Duodenal mucosa (tissue), 2 donors: ENCODE results near the gene MTHFD1L.
"Not testable (repeated sequence)": the region's sequence is repeated elsewhere in the genome, so short reads cannot be mapped to it uniquely, and the experiment has no call there.

ENCODE experiments used
- H3K27ac ChIP-seq: one replicate; pipeline ENCODE4 v1.7.0; 2013; ENCODE audit warnings: low read depth, low read length
- H3K27me3 ChIP-seq, 2 donors: one replicate each; pipeline ENCODE4 v1.7.0; 2013; ENCODE audit warnings: low read length in 2 of 2, control low read depth in 1 of 2; ENCODE audit not compliant: insufficient read depth in 2 of 2, control insufficient read depth in 1 of 2
- H3K36me3 ChIP-seq, 2 donors: one replicate each; pipeline ENCODE4 v1.7.0; 2013; ENCODE audit warnings: low read length in 2 of 2, control low read depth in 1 of 2; ENCODE audit not compliant: insufficient read depth in 2 of 2, control insufficient read depth in 1 of 2
- H3K4me1 ChIP-seq, 2 donors: one replicate each; pipeline ENCODE4 v1.7.0; 2013; ENCODE audit warnings: low read length in 2 of 2, control low read depth in 1 of 2; ENCODE audit not compliant: insufficient read depth in 2 of 2, control insufficient read depth in 1 of 2
- H3K4me3 ChIP-seq, 2 donors: one replicate each; pipeline ENCODE4 v1.7.0; 2013; ENCODE audit warnings: low read length in 2 of 2, low read depth in 1 of 2
- H3K9ac ChIP-seq, 2 donors: one replicate each; pipeline ENCODE4 v1.7.0; 2013; ENCODE audit warnings: low read length in 2 of 2, low read depth in 1 of 2
- H3K9me3 ChIP-seq, 2 donors: one replicate each; pipeline ENCODE4 v1.7.0; 2013; ENCODE audit warnings: low read length in 2 of 2, control low read depth in 1 of 2; ENCODE audit not compliant: control insufficient read depth in 1 of 2

Gene MTHFD1L

DNA sequence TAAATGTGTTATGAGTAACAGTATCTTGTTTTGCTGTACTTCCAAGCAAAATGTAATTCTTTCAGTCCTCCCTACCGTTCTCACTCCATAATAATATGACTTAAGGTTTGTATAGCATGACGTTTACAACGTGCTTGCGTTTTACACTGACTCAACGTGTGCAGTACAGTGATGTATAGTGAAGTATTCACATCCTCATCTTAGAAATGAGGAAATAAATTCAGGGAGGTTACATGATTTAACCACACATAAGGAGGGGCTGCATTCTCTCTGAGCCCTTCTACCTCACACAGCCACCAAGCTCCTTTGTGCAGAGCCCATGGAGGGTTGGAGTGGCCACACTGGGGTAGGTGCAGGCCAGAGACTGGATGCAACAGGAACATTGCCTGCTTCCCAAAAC is 164.5 kb downstream of the MTHFD1L start:
- no peak overlapping the region for H3K9ac ChIP-seq
- H3K27me3 ChIP-seq = no peaks in the 10 kb centered on the region
- H3K9me3 ChIP-seq = no peaks in the 10 kb centered on the region
- no peak overlapping the region for H3K4me3 ChIP-seq
- H3K36me3 ChIP-seq = no peaks in the 10 kb centered on the region
- H3K27ac ChIP-seq = no peak overlapping the region
- peaks cover 0 to 14% of the 10 kb centered on the region in 2 donors for H3K4me1 ChIP-seq

DNA sequence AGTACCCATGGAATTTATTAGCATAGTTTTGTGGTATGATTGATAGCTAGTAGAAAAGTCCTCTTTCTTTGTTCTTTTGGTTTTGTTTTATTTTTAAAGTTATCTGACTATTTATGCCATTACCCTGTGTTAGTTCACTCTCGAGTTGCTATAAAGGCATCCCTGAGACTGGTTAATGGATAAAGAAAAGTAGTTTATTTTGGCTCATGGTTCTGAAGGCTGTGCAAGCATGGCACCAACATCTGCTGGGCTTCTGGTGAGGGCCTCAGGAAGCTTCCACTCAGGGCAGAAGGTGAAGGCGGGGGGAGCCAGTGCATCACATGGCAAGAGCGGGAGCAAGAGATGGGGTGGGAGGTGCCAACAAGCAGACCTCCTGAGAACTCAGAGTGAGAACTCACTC is 166.5 kb downstream of the MTHFD1L start:
- no peak overlapping the region for H3K4me3 ChIP-seq
- no peak overlapping the region for H3K9ac ChIP-seq
- no peak overlapping the region for H3K27ac ChIP-seq
- H3K9me3 ChIP-seq = no peaks in the 10 kb centered on the region
- no peaks in the 10 kb centered on the region for H3K36me3 ChIP-seq
- peaks cover 0 to 23% of the 10 kb centered on the region in 2 donors for H3K4me1 ChIP-seq
- no peaks in the 10 kb centered on the region for H3K27me3 ChIP-seq

DNA sequence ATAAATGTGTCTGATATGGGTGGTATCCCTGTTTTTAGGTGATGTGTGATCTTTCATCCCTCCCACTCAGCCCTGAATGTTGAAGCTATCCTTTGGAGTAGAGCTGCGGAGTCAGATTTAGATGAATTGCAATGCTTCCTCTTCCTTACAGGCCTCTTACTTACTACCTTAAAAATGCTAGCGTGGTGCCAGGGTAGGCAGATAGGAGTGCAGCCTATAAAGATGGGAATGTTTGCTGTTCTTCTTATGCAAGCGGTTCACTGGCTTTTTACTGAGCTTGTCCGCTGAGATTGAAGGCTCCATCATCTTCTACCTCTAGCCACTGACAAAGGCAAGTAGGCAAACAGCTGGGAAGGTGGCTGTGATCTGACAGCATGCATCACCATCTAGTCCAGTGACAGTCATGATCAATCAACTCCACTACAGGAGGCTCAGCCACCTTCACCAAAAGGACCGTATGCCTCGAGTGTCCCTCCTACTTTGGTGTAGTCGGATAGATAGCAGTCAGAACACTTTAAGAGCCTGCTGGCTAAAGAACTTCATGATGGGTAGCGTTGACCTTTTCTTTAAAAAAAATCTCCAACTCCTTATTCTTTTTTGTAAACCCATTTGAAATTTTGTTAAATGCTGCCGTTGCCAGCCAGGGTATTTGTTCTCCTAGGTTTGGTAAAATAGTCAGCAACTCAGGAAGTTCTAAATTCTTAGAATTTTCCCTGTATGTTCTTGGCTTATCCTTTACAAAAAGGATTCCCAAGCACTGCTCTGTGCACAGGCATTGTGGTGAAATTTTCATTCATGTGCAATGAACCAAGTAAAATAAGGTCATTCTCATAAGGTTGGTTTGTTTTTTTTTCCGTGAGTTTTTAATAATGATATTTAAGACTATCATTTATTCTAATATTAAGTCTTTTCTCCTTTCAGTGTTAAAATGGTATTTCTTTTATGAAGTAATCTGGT is 169.6 kb downstream of the MTHFD1L start:
- H3K36me3 ChIP-seq = no peaks in the 10 kb centered on the region
- H3K4me3 ChIP-seq = no peak overlapping the region
- no peak overlapping the region for H3K9ac ChIP-seq
- H3K9me3 ChIP-seq = no peaks in the 10 kb centered on the region
- no peak overlapping the region for H3K27ac ChIP-seq
- no peaks in the 10 kb centered on the region for H3K27me3 ChIP-seq
- peaks cover 3 to 10% of the 10 kb centered on the region in 2 donors for H3K4me1 ChIP-seq

GRCh38 chr6:151036211-151036721 is 170.8 kb downstream of the MTHFD1L start:
- H3K27me3 ChIP-seq, H3K36me3 ChIP-seq, H3K9me3 ChIP-seq: not testable (repeated sequence)
- peaks cover 3 to 10% of the 10 kb centered on the region in 2 donors for H3K4me1 ChIP-seq
- peak overlapping the region; percentile 54 to 59 for H3K9ac ChIP-seq
- H3K27ac ChIP-seq = peak overlapping the region; percentile 86
- H3K4me3 ChIP-seq = peak overlapping the region in 1 of 2 donors; percentile 9

- Histone ChIP-seq H3K4me3 (peak overlapping the region in 1 of 2 donors; percentile 9), H3K9ac (peak overlapping the region; percentile 54 to 59), H3K36me3 (no peaks in the 10 kb centered on the region), H3K27me3 (no peaks in the 10 kb centered on the region), H3K27ac (peak overlapping the region; percentile 86), H3K4me1 (peaks cover 3 to 10% of the 10 kb centered on the region in 2 donors), H3K9me3 (no peaks in the 10 kb centered on the region)
Measured at GRCh38 chr6:151036869-151037680, 171.6 kb downstream of the MTHFD1L start.

- Histone ChIP-seq H3K36me3 (no peaks in the 10 kb centered on the region), H3K4me3 (no peak overlapping the region), H3K4me1 (peaks cover 3 to 10% of the 10 kb centered on the region in 2 donors), H3K27ac (no peak overlapping the region), H3K9ac (no peak overlapping the region), H3K27me3 (no peaks in the 10 kb centered on the region), H3K9me3 (no peaks in the 10 kb centered on the region)
Measured at GRCh38 chr6:151038616-151039015, 173.1 kb downstream of the MTHFD1L start.

DNA sequence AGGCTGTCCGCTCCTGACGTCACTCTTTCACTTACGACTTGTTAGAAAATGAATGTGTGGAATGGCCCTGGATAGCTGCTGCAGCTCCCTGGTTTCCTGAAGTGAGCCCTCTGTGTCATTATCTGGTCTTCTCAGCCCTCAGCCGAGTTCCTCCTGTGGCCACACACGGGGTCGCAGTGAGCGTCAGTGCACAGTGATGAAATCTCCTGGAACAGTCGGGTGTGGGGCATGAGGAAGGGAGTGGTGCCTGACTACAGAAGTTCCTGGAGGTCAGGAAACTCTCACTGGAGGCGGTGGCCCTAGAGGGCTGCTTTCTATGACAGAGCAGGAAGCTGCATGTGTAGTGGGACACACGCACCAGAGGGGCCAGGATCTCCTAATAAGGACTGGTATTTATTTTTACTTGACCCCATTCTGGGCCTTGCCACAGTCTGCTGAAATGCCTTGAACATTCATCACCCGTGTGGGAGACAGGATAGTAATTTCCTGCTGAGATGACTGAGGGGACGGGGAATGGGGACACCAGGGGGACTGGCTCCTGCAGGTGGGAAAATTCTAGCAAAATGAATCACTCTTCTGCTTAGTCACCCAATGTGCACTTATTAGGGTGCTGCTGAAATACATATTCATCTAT is 175.5 kb downstream of the MTHFD1L start:
- Histone ChIP-seq H3K4me1 (peaks cover 7 to 14% of the 10 kb centered on the region in 2 donors), H3K27ac (peak overlapping the region; percentile 17)
- not testable (repeated sequence) for H3K36me3 ChIP-seq, H3K4me3 ChIP-seq, H3K27me3 ChIP-seq, H3K9me3 ChIP-seq, H3K9ac ChIP-seq

- Histone ChIP-seq H3K9ac (no peak overlapping the region), H3K4me3 (no peak overlapping the region), H3K4me1 (peaks cover 7 to 10% of the 10 kb centered on the region in 2 donors), H3K36me3 (no peaks in the 10 kb centered on the region), H3K27me3 (no peaks in the 10 kb centered on the region), H3K9me3 (no peaks in the 10 kb centered on the region), H3K27ac (no peak overlapping the region)
Measured at GRCh38 chr6:151041686-151042085, 176.2 kb downstream of the MTHFD1L start.

DNA sequence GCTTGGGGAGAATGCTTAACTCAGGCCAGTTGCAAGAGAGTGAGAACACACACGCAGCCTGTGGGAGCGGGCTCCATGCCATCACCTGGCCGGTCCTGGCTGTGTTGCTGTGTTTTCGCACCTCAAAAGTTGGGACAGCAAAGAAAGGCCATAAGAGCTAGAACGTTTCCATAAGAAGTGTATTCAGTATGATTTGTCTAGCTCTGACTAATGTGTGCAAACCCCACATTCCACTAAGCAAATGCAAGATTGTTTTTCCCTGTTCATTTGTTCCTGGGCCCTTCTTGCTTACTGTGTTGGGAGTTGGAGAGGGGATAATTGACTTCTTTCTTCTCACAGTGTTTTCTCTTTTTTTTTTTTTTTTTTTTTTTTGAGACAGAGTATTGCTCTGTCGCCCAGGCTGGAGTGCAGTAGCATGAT is 177.4 kb downstream of the MTHFD1L start:
- not testable (repeated sequence) for H3K27me3 ChIP-seq, H3K4me3 ChIP-seq, H3K9me3 ChIP-seq, H3K4me1 ChIP-seq, H3K36me3 ChIP-seq, H3K9ac ChIP-seq, H3K27ac ChIP-seq
